ENCODE data around the gene ACVR1. TPM values are rescaled to one million over a fixed set of nuclear protein-coding genes. Genes with fewer than 3 reads are reported as not detected.

Gene ACVR1
- total RNA-seq, 1 experiment from 2014 or later: 26.4 TPM

GRCh38 chr2:157741819-157742484 lies 134.2 kb downstream of the ACVR1 start:
- ChIA-PET CTCF (interaction anchor here (0.6 kb wide), 1 partner anchor 38 kb away, joined by 7 read pairs; no protein-coding TSS in a partner anchor), POLR2A (no interaction called here)
- intact Hi-C loops (cut with micrococcal nuclease): no loop called here

GRCh38 chr2:157737656-157738055 lies 138.5 kb downstream of the ACVR1 start:
- BruUV-seq (replicated peaks): no TSS peak
- DNase-seq (ENCODE audit: unreplicated experiment): no peak
- Mint-ChIP-seq H3K9me3 (ENCODE audit: unreplicated experiment) (no peaks in the 10 kb centered on the region), H3K36me3 (ENCODE audit: insufficient read depth, unreplicated experiment) (peaks cover 69% of the 10 kb centered on the region), H3K27me3 (ENCODE audit: insufficient read depth, unreplicated experiment) (no peaks in the 10 kb centered on the region), H3K4me3 (ENCODE audit: unreplicated experiment) (no peak overlapping the region), H3K27ac (ENCODE audit: low read depth, unreplicated experiment) (no peak overlapping the region), H3K4me1 (ENCODE audit: insufficient read depth, unreplicated experiment) (no peaks in the 10 kb centered on the region)
- intact Hi-C loops (cut with micrococcal nuclease): loop anchor here (5.0 kb wide), 1 partner anchor 40 kb away; no protein-coding TSS in a partner anchor
- CTCF ChIA-PET: interaction anchor here (0.6 kb wide), 1 partner anchor 245 kb away, joined by 3 read pairs; no protein-coding TSS in a partner anchor
- no peak for TF ChIP-seq CTCF (IDR thresholded peaks at IDR 0.05; ENCODE audit: unreplicated experiment)
- POLR2A ChIA-PET: no interaction called here

More at GRCh38 chr2:157741819-157742484, 134.2 kb downstream of the ACVR1 start:
- TF ChIP-seq CTCF (IDR thresholded peaks at IDR 0.05; ENCODE audit: unreplicated experiment): no peak
- H3K36me3 Mint-ChIP-seq (ENCODE audit: insufficient read depth, unreplicated experiment): peaks cover 41% of the 10 kb centered on the region
- H3K27me3 Mint-ChIP-seq (ENCODE audit: insufficient read depth, unreplicated experiment): no peaks in the 10 kb centered on the region
- no peak overlapping the region for H3K27ac Mint-ChIP-seq (ENCODE audit: low read depth, unreplicated experiment)
- no peak for DNase-seq (ENCODE audit: unreplicated experiment)
- H3K9me3 Mint-ChIP-seq (ENCODE audit: unreplicated experiment): no peaks in the 10 kb centered on the region
- H3K4me3 Mint-ChIP-seq (ENCODE audit: unreplicated experiment): no peak overlapping the region
- no peaks in the 10 kb centered on the region for H3K4me1 Mint-ChIP-seq (ENCODE audit: insufficient read depth, unreplicated experiment)
- no TSS peak for BruUV-seq (replicated peaks)

DNA sequence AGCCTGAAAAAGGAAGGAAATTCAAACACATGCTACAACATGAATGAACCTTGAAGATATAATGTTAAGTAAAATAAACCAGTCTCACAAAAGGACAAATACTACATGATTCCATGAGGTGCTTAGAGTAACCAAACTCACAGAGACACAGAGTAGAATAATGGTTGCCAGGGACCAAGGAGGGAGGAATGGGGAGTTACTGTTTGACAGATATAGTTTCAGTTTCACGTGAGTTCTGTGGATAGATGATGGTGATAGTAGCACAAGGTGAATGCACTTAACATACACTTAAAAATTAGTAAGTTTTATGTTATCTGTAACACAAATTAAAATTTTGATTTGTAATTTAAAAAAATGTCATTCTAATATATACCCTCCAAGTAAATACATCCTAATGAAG lies 140.6 kb downstream of the ACVR1 start:
- POLR2A ChIA-PET: no interaction called here
- BruUV-seq (replicated peaks): no TSS peak
- no peak for TF ChIP-seq CTCF (IDR thresholded peaks at IDR 0.05; ENCODE audit: unreplicated experiment)
- no peaks in the 10 kb centered on the region for H3K9me3 Mint-ChIP-seq (ENCODE audit: unreplicated experiment)
- H3K36me3 Mint-ChIP-seq (ENCODE audit: insufficient read depth, unreplicated experiment): peaks cover 53% of the 10 kb centered on the region
- intact Hi-C loops (cut with micrococcal nuclease): loop anchor here (5.0 kb wide), 1 partner anchor 38 kb away; no protein-coding TSS in a partner anchor
- no peak for DNase-seq (ENCODE audit: unreplicated experiment)
- no peaks in the 10 kb centered on the region for H3K4me1 Mint-ChIP-seq (ENCODE audit: insufficient read depth, unreplicated experiment)
- CTCF ChIA-PET: no interaction called here
- H3K27me3 Mint-ChIP-seq (ENCODE audit: insufficient read depth, unreplicated experiment): no peaks in the 10 kb centered on the region
- H3K27ac Mint-ChIP-seq (ENCODE audit: low read depth, unreplicated experiment): no peak overlapping the region
- H3K4me3 Mint-ChIP-seq (ENCODE audit: unreplicated experiment): no peak overlapping the region

DNA sequence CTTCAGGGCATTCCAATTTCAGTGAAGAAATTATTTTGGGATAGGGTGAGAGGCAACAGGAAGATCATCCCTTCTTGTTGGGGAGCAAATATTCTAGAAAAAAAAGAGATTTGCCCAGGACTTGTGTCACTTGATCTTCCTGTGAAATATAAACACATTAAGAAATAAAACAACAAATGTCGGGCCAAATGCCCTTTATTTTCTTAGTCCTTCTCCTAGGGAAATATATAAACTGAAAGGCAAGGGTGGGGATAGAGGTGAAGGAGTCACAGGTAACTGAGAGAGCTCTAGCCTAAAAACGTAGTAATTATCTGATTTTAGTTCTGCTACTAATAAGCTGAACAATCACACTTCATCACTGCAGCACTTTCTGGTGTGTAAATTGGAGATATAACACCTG lies 142.9 kb downstream of the ACVR1 start:
- Mint-ChIP-seq H3K4me3 (ENCODE audit: unreplicated experiment) (no peak overlapping the region), H3K4me1 (ENCODE audit: insufficient read depth, unreplicated experiment) (no peaks in the 10 kb centered on the region), H3K27ac (ENCODE audit: low read depth, unreplicated experiment) (no peak overlapping the region), H3K36me3 (ENCODE audit: insufficient read depth, unreplicated experiment) (peaks cover 42% of the 10 kb centered on the region), H3K27me3 (ENCODE audit: insufficient read depth, unreplicated experiment) (no peaks in the 10 kb centered on the region), H3K9me3 (ENCODE audit: unreplicated experiment) (peaks cover 13% of the 10 kb centered on the region)
- intact Hi-C loops (cut with micrococcal nuclease): no loop called here
- no peak for DNase-seq (ENCODE audit: unreplicated experiment)
- POLR2A ChIA-PET: interaction anchor here (0.6 kb wide), 1 partner anchor 1934 kb away, joined by 5 read pairs; no protein-coding TSS in a partner anchor
- BruUV-seq (replicated peaks): no TSS peak
- CTCF ChIA-PET: no interaction called here
- TF ChIP-seq CTCF (IDR thresholded peaks at IDR 0.05; ENCODE audit: unreplicated experiment): no peak

Data from MCF 10A (cell line).